Measurements from ENCODE around the gene HELZ. TPM values are rescaled to one million over a fixed set of nuclear protein-coding genes. Genes with fewer than 3 reads are reported as not detected.
"Not testable (repeated sequence)": the region's sequence is repeated elsewhere in the genome, so short reads cannot be mapped to it uniquely, and the experiment has no call there.

The HELZ gene
- total RNA-seq, 1 donor from 2014 or later, result 65.8 TPM

DNA sequence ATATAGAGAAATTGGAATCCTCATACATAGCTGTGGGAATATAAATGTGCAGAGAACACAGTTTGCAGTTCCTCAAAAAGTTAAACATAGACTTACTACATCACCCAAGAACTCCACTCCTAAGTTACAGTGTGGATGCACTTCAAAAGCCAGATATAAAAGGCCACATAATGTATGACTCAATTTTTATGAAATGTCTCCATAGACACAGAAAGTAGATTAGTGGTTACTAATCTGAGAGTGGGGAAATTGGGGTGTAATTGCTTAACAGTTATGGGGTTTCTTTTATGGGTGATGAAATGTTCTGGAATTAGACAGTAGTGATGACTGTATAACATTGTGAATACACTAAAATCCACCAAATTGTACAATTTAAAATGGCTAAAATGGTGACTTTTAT, 139.8 kb downstream of the HELZ start:
- peaks cover 30% of the 10 kb centered on the region for H3K36me3 Mint-ChIP-seq (ENCODE audit: low read depth)
- peaks cover 20% of the 10 kb centered on the region for H3K4me1 Mint-ChIP-seq (ENCODE audit: low read depth)
- no peaks in the 10 kb centered on the region for H3K27me3 Mint-ChIP-seq (ENCODE audit: insufficient read depth)
- intact Hi-C loops (cut with micrococcal nuclease), result no loop called here
- no peaks in the 10 kb centered on the region for H3K9me3 Mint-ChIP-seq
- no peak overlapping the region for H3K27ac Mint-ChIP-seq
- no peak for DNase-seq (ENCODE audit: low spot score)
- H3K4me3 Mint-ChIP-seq, result no peak overlapping the region

DNA sequence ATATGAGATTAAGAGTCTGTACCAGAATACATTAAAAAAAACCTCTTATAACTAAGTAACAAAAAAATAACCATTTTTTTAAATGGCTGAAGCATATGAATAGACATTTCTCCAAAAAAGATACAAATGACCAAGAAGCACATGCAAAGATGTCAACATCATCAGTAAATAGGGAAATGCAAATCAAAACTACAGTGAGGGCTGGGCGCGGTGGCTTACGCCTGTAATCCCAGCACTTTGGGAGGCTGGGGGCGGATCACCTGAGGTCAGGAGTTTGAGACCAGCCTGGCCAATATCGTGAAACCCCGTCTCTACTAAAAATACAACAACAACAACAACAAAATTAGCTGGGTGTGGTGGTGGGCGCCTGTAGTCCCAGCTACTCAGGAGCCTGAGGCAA, 140.4 kb downstream of the HELZ start:
- H3K27ac Mint-ChIP-seq; DNase-seq (ENCODE audit: low spot score); intact Hi-C loops (cut with micrococcal nuclease); H3K27me3 Mint-ChIP-seq (ENCODE audit: insufficient read depth); H3K9me3 Mint-ChIP-seq; H3K4me3 Mint-ChIP-seq: not testable (repeated sequence)
- Mint-ChIP-seq H3K4me1 (ENCODE audit: low read depth) (peaks cover 20% of the 10 kb centered on the region), H3K36me3 (ENCODE audit: low read depth) (peaks cover 31% of the 10 kb centered on the region)

DNA sequence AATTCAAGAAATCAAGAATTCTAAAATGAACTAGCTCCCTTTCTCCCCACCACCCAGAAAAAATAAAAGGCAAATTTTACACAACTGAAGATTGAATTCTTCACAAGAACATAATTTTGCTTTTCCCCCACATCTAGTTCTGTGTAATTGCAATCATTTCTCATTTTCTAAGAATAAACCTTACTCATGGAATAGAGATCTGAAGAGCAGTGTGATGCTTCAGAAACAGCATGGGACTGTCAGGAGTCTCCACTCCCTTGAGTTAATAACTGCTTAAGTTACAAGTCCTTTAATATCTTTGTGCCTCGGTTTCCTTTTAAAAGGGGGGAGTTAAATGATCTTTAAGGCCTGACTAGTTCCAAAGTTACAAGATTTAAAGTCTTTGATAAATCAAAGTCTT, 147.0 kb downstream of the HELZ start:
- Mint-ChIP-seq H3K27me3 (ENCODE audit: insufficient read depth) (no peaks in the 10 kb centered on the region), H3K4me1 (ENCODE audit: low read depth) (peaks cover 17% of the 10 kb centered on the region), H3K36me3 (ENCODE audit: low read depth) (peaks cover 21% of the 10 kb centered on the region), H3K27ac (no peak overlapping the region), H3K4me3 (no peak overlapping the region), H3K9me3 (no peaks in the 10 kb centered on the region)
- intact Hi-C loops (cut with micrococcal nuclease), result no loop called here
- DNase-seq (ENCODE audit: low spot score), result no peak

DNA sequence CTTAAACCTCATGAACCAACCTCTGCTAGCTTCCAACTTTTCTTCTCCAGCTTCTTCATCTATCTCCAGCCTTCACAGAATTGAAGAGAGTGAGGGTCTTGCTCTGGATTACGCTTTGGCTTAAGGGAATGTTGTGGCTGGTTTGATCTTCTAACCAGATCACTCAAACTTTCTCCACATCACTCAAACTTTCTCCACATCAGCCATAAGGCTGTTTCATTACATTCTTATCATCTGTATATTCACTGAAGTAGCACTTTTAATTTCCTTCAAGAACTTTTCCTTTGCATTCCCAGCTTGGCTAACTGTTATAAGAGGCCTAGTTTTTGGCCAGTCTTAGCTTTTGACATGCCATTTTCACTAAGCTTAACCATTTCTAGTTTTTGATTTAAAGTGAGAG, 148.4 kb downstream of the HELZ start:
- Mint-ChIP-seq H3K4me1 (ENCODE audit: low read depth) (peaks cover 13% of the 10 kb centered on the region), H3K36me3 (ENCODE audit: low read depth) (peaks cover 25% of the 10 kb centered on the region), H3K27ac (peak overlapping the region; percentile 32), H3K4me3 (no peak overlapping the region), H3K27me3 (ENCODE audit: insufficient read depth) (no peaks in the 10 kb centered on the region), H3K9me3 (no peaks in the 10 kb centered on the region)
- intact Hi-C loops (cut with micrococcal nuclease), result no loop called here
- DNase-seq (ENCODE audit: low spot score), result no peak

DNA sequence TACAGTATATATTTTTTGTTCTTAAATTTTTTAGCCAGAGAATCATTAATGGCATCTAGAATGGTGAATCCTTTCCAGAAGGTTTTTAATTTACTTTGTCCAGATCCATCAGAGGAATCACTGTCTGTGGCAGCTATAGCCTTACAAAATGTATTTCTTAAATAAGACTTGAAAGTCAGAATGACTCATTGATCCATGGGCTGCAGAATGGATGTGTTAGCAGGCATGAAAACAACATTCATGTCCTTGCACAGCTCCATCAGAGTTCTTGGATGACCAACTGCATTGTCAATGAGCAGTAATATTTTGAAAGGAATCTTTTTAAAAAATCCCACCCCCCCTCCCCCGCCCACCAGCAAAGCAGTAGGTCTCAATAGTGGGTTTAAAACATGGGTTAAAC, 149.2 kb downstream of the HELZ start:
- no peak for DNase-seq (ENCODE audit: low spot score)
- Mint-ChIP-seq H3K9me3 (no peaks in the 10 kb centered on the region), H3K4me1 (ENCODE audit: low read depth) (peaks cover 13% of the 10 kb centered on the region), H3K4me3 (no peak overlapping the region), H3K36me3 (ENCODE audit: low read depth) (peaks cover 25% of the 10 kb centered on the region), H3K27ac (no peak overlapping the region), H3K27me3 (ENCODE audit: insufficient read depth) (no peaks in the 10 kb centered on the region)
- intact Hi-C loops (cut with micrococcal nuclease), result no loop called here

DNA sequence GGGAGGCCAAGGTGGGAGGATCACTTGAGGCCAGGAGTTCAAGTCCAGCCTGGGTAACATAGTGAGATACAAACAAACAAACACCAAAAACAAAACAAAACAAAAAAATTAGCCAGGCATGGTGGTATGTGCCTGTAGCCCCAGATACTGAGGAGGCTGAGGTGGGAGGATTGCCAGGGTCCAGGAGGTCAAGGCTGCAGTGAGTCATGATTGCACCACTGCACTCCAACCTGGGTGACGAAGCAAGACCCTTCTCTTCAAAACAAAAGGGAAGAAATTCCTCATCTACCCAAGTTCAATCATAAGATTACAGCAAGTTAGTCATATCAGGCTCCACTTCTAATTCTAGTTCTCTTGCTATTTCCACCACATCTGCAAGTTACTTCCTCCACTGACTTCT, 149.7 kb downstream of the HELZ start:
- H3K27ac Mint-ChIP-seq; H3K9me3 Mint-ChIP-seq; H3K4me3 Mint-ChIP-seq; DNase-seq (ENCODE audit: low spot score); H3K27me3 Mint-ChIP-seq (ENCODE audit: insufficient read depth); intact Hi-C loops (cut with micrococcal nuclease): not testable (repeated sequence)
- Mint-ChIP-seq H3K4me1 (ENCODE audit: low read depth) (peaks cover 11% of the 10 kb centered on the region), H3K36me3 (ENCODE audit: low read depth) (peaks cover 29% of the 10 kb centered on the region)

DNA sequence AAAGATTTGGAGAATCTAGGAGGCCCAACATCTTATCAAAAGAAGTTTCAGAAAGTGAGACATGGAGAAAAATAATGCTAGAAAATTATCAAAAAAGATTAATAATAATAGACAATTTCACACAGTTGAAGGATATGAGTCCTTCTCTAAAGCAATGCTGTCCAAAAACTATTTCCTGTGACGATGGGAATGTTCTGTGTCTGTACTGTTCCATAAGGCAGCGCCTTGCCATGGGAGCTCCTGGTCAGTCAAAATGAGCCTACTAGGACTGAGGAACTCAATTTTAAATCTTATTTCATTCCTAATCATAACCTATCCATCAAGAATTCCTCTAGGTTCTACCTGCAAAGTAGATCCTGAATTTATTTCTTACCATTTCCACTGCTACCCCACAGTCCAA, 151.6 kb downstream of the HELZ start:
- Mint-ChIP-seq H3K4me1 (ENCODE audit: low read depth) (peaks cover 17% of the 10 kb centered on the region), H3K27me3 (ENCODE audit: insufficient read depth) (no peaks in the 10 kb centered on the region), H3K27ac (no peak overlapping the region), H3K36me3 (ENCODE audit: low read depth) (peaks cover 28% of the 10 kb centered on the region), H3K4me3 (no peak overlapping the region), H3K9me3 (no peaks in the 10 kb centered on the region)
- DNase-seq (ENCODE audit: low spot score), result no peak
- intact Hi-C loops (cut with micrococcal nuclease), result no loop called here

DNA sequence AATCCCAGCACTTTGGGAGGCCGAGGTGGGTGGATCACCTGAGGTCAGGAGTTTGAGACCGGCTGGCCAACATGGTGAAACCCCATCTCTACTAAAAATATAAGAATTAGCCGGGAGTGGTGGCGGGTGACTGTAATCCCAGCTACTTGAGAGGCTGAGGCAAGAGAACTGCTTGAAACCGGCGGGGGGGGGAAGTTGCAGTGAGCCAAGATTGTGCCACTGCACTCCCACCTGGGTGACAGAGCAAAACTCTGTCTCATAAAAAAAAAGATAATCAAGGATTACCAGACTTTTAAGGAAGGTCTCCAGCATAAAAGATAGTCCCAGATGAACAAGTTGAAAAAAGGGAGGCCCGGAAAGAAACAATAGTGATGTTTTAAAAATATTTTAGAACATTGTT, 152.3 kb downstream of the HELZ start:
- intact Hi-C loops (cut with micrococcal nuclease); H3K4me3 Mint-ChIP-seq; H3K27me3 Mint-ChIP-seq (ENCODE audit: insufficient read depth); H3K27ac Mint-ChIP-seq; DNase-seq (ENCODE audit: low spot score); H3K9me3 Mint-ChIP-seq: not testable (repeated sequence)
- peaks cover 26% of the 10 kb centered on the region for H3K36me3 Mint-ChIP-seq (ENCODE audit: low read depth)
- peaks cover 17% of the 10 kb centered on the region for H3K4me1 Mint-ChIP-seq (ENCODE audit: low read depth)

DNA sequence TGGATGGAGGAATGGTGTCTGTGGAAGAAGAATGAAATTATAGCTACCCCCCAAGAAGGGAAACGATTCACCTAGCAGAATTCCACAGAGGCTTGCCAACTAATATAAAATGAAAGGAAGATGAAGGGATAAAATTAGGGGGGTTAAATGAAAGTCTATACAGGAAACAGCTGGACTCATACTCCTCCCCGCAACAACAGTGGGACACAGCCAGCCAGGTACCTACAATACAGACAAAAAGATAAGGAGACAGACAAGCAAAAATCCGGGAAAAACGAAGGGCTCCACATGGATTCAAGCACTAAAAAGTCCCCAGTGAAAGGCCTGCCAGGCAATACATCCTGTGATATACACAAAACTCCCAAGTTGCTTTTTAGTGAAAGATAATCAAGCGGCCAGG, 152.7 kb downstream of the HELZ start:
- peaks cover 17% of the 10 kb centered on the region for H3K4me1 Mint-ChIP-seq (ENCODE audit: low read depth)
- no peaks in the 10 kb centered on the region for H3K27me3 Mint-ChIP-seq (ENCODE audit: insufficient read depth)
- no peak overlapping the region for H3K27ac Mint-ChIP-seq
- intact Hi-C loops (cut with micrococcal nuclease), result no loop called here
- H3K4me3 Mint-ChIP-seq, result no peak overlapping the region
- peaks cover 30% of the 10 kb centered on the region for H3K36me3 Mint-ChIP-seq (ENCODE audit: low read depth)
- DNase-seq (ENCODE audit: low spot score), result no peak
- no peaks in the 10 kb centered on the region for H3K9me3 Mint-ChIP-seq

DNA sequence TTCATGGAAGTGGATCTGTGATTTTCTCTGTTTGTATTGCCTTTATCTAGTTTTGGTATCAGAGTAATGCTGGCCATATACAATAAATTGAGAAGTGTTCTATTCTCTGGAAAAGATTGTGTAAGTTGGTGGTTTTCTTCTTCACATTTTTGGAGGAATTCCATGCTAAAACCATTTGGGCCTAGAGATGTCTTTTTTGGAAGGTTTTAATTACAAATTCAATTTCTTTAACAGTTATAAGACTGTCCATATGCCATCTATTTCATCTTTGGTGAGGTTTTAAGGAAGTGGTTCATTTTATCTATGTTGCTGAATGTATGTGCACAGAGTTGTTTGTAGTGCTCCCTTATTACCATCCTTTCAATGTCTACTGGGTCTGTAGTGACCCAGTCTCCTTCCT, 154.7 kb downstream of the HELZ start:
- intact Hi-C loops (cut with micrococcal nuclease), result no loop called here
- DNase-seq (ENCODE audit: low spot score), result no peak
- Mint-ChIP-seq H3K27ac (no peak overlapping the region), H3K4me3 (no peak overlapping the region), H3K27me3 (ENCODE audit: insufficient read depth) (no peaks in the 10 kb centered on the region), H3K4me1 (ENCODE audit: low read depth) (peaks cover 12% of the 10 kb centered on the region), H3K9me3 (no peaks in the 10 kb centered on the region), H3K36me3 (ENCODE audit: low read depth) (peaks cover 26% of the 10 kb centered on the region)

DNA sequence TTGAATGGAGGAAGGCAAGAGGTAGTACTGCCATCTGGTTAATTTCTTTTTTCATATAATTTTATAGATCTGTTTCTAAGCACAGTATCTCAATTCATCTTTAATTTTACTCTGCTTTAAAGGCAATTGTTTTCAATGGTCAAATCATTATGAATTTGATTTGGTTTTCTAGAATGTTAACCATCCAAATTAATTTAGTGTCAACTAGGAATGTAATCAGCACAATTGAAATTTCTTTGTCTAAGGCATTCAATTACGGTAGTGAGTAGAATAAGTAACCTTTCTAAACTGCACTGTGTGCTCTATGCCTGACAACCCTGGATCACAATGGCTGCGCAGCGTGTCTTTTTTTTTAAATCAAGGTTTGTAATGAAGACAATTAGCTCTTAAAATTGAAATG, 156.4 kb downstream of the HELZ start:
- Mint-ChIP-seq H3K36me3 (ENCODE audit: low read depth) (peaks cover 24% of the 10 kb centered on the region), H3K9me3 (no peaks in the 10 kb centered on the region), H3K4me3 (no peak overlapping the region), H3K4me1 (ENCODE audit: low read depth) (peaks cover 12% of the 10 kb centered on the region), H3K27ac (no peak overlapping the region), H3K27me3 (ENCODE audit: insufficient read depth) (no peaks in the 10 kb centered on the region)
- no peak for DNase-seq (ENCODE audit: low spot score)
- intact Hi-C loops (cut with micrococcal nuclease), result no loop called here

DNA sequence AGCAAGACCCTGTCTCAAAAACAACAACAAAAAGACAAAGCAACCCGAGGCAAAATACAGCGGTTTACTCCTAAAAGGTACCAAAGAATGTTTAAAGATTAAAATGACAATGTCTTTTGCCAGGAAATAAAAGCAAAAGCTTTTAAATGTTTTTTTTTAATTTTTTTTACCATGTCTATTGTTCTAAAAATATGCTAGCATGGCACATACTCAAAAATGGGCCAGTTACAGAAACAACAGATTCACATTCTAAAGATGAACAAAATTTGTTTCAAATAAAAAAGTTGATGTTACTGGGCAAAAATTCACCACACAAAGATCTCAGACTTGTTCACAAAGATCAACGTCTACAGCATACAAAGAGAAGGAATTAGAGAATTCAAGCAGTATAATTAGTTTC, 159.6 kb downstream of the HELZ start:
- no peak for DNase-seq (ENCODE audit: low spot score)
- no peak overlapping the region for H3K4me3 Mint-ChIP-seq
- peaks cover 33% of the 10 kb centered on the region for H3K4me1 Mint-ChIP-seq (ENCODE audit: low read depth)
- no peak overlapping the region for H3K27ac Mint-ChIP-seq
- H3K27me3 Mint-ChIP-seq (ENCODE audit: insufficient read depth), result no peaks in the 10 kb centered on the region
- H3K9me3 Mint-ChIP-seq, result no peaks in the 10 kb centered on the region
- H3K36me3 Mint-ChIP-seq (ENCODE audit: low read depth), result peaks cover 20% of the 10 kb centered on the region
- intact Hi-C loops (cut with micrococcal nuclease), result no loop called here

DNA sequence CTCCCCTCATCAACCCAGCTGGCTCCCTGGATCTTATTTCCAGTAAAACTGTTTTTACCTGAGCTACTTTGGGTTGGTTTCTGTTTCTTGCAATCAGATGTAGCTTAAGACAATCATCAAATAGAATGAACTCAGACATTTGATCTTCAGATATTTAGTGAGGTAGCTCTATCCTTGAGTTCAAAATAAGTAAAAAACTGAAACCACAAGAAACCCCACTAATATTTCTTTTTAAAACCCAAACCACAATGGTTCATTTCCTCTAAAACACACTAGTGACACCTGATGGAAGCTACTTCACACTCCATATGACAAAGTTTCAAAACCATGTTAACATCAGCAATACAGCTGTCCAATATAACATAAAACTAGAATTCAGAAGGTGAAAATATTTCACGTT, 162.9 kb downstream of the HELZ start:
- no peaks in the 10 kb centered on the region for H3K27me3 Mint-ChIP-seq (ENCODE audit: insufficient read depth)
- peaks cover 28% of the 10 kb centered on the region for H3K4me1 Mint-ChIP-seq (ENCODE audit: low read depth)
- no peaks in the 10 kb centered on the region for H3K9me3 Mint-ChIP-seq
- no peak for DNase-seq (ENCODE audit: low spot score)
- H3K27ac Mint-ChIP-seq, result no peak overlapping the region
- H3K4me3 Mint-ChIP-seq, result no peak overlapping the region
- H3K36me3 Mint-ChIP-seq (ENCODE audit: low read depth), result peaks cover 18% of the 10 kb centered on the region
- intact Hi-C loops (cut with micrococcal nuclease), result no loop called here

DNA sequence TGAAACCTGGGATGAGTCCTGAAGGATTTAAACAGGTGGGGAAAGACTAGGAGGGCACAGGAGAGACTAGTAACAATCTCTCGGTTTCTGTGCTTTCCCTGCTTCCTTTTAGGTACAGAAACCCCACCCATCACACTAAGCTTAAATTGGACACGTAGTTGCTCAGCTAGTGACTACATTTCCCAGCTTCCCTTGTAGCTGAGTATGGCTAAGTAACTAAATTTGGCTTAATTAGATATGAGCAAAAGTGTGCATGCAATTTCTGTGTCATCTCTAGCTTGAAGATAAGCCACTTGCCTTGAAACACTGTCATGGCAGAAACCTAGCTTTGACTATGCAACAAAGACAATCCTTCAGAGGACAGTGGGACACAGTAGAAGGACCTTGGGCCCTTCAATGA, 164.2 kb downstream of the HELZ start:
- Mint-ChIP-seq H3K9me3 (no peaks in the 10 kb centered on the region), H3K27me3 (ENCODE audit: insufficient read depth) (no peaks in the 10 kb centered on the region), H3K4me1 (ENCODE audit: low read depth) (peaks cover 28% of the 10 kb centered on the region), H3K36me3 (ENCODE audit: low read depth) (peaks cover 23% of the 10 kb centered on the region), H3K4me3 (no peak overlapping the region), H3K27ac (no peak overlapping the region)
- DNase-seq (ENCODE audit: low spot score), result no peak
- intact Hi-C loops (cut with micrococcal nuclease), result no loop called here

All from activated T-helper 1 cell treated with anti-CD3 and anti-CD28 coated beads, Interleukin-12 subunit alpha, Interleukin-12 subunit beta, Interleukin-2, Interleukin-4 antibody, amounts not matched to agents 30 ng/mL and 10 ng/mL and 1 ng/mL, durations not matched to agents 14 hours and 24 hours and 36 hours (primary cell).